ENCODE data around the gene MEGF6. TPM values are rescaled to one million over a fixed set of nuclear protein-coding genes. Genes with fewer than 3 reads are reported as not detected.

The MEGF6 gene
- total and polyA plus RNA-seq, 2 of the 8 experiments (the other 6 are each of a cell fraction or from before 2014, with no cell fraction given) = 4.1 to 14.8 TPM

- TF ChIP-seq, protein P1, sequence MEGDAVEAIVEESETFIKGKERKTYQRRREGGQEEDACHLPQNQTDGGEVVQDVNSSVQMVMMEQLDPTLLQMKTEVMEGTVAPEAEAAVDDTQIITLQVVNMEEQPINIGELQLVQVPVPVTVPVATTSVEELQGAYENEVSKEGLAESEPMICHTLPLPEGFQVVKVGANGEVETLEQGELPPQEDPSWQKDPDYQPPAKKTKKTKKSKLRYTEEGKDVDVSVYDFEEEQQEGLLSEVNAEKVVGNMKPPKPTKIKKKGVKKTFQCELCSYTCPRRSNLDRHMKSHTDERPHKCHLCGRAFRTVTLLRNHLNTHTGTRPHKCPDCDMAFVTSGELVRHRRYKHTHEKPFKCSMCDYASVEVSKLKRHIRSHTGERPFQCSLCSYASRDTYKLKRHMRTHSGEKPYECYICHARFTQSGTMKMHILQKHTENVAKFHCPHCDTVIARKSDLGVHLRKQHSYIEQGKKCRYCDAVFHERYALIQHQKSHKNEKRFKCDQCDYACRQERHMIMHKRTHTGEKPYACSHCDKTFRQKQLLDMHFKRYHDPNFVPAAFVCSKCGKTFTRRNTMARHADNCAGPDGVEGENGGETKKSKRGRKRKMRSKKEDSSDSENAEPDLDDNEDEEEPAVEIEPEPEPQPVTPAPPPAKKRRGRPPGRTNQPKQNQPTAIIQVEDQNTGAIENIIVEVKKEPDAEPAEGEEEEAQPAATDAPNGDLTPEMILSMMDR (IDR thresholded peaks at IDR 0.05; ENCODE audit: control extremely low read depth in 1 of 3, insufficient read depth in 1 of 3, low read depth in 1 of 3, low read length in 3 of 3) = no peak
Measured at GRCh38 chr1:3651026-3651929, 40.0 kb upstream of the MEGF6 start (continued).

Measured in H1 (cell line).